Glutamatergic neuron (in vitro differentiated cells): ENCODE data around the gene INPP4B. TPM values are rescaled to one million over a fixed set of nuclear protein-coding genes. Genes with fewer than 3 reads are reported as not detected.

Experiments used
- DNase-seq: peaks from one replicate; pipeline ENCODE4 v3.0.0; 2022
- H3K27ac Mint-ChIP-seq: one replicate; pipeline ENCODE4 v1.8.0; 2020; ENCODE audit warnings: mild to moderate bottlenecking, mixed read lengths, inconsistent platforms; ENCODE audit not compliant: unreplicated experiment
- H3K27me3 Mint-ChIP-seq: one replicate; pipeline ENCODE4 v1.8.0; 2020; ENCODE audit warnings: mild to moderate bottlenecking, moderate library complexity, mixed read lengths, inconsistent platforms; ENCODE audit not compliant: unreplicated experiment
- H3K36me3 Mint-ChIP-seq: one replicate; pipeline ENCODE4 v1.8.0; 2020; ENCODE audit warnings: mild to moderate bottlenecking, mixed read lengths, inconsistent platforms; ENCODE audit not compliant: unreplicated experiment
- H3K4me1 Mint-ChIP-seq: one replicate; pipeline ENCODE4 v1.8.0; 2020; ENCODE audit warnings: mild to moderate bottlenecking, low read depth, mixed read lengths, inconsistent platforms; ENCODE audit not compliant: unreplicated experiment
- H3K4me3 Mint-ChIP-seq: one replicate; pipeline ENCODE4 v1.8.0; 2020; ENCODE audit warnings: mild to moderate bottlenecking, mixed read lengths, inconsistent platforms; ENCODE audit not compliant: unreplicated experiment
- H3K9me3 Mint-ChIP-seq: one replicate; pipeline ENCODE4 v1.8.0; 2020; ENCODE audit warnings: mild to moderate bottlenecking, moderate library complexity, mixed read lengths, inconsistent platforms; ENCODE audit not compliant: unreplicated experiment
- CTCF ChIP-seq: fragments of 200-600 bp; sonication (generic); IDR thresholded peaks from one replicate; pipeline ENCODE4 v1.5.0; 2021; ENCODE audit not compliant: partially characterized antibody, unreplicated experiment
- total RNA-seq: library from RNA; stranded (reverse); fragmentation: NEBNext Ultra II Directional; extraction: Animal tissue kit (Norgen Biotek cat#: 25700); gene quantifications from one replicate; pipeline ENCODE4 v1.2.1, GENCODE V29; 2021; ENCODE audit not compliant: unreplicated experiment

Gene INPP4B
- total RNA-seq, 1 donor from 2014 or later: 2.4 TPM

- H3K9me3 Mint-ChIP-seq: no peaks in the 10 kb centered on the region
- no peaks in the 10 kb centered on the region for H3K36me3 Mint-ChIP-seq
- no peak for TF ChIP-seq CTCF
- no peak for DNase-seq
- H3K27me3 Mint-ChIP-seq: no peaks in the 10 kb centered on the region
- no peaks in the 10 kb centered on the region for H3K4me1 Mint-ChIP-seq
- H3K27ac Mint-ChIP-seq: no peak overlapping the region
- H3K4me3 Mint-ChIP-seq: no peak overlapping the region
These were observed 68.9 kb downstream of the INPP4B start for GRCh38 chr4:142777045-142777743.

- Mint-ChIP-seq H3K36me3 (no peaks in the 10 kb centered on the region), H3K4me3 (no peak overlapping the region), H3K9me3 (no peaks in the 10 kb centered on the region), H3K27me3 (no peaks in the 10 kb centered on the region), H3K4me1 (no peaks in the 10 kb centered on the region), H3K27ac (no peak overlapping the region)
- TF ChIP-seq CTCF: no peak
- DNase-seq: no peak
These were observed 70.1 kb downstream of the INPP4B start for GRCh38 chr4:142776026-142776425.

GRCh38 chr4:142773505-142773904 lies 72.6 kb downstream of the INPP4B start:
- TF ChIP-seq CTCF: no peak
- Mint-ChIP-seq H3K36me3 (no peaks in the 10 kb centered on the region), H3K27me3 (no peaks in the 10 kb centered on the region), H3K4me1 (no peaks in the 10 kb centered on the region), H3K27ac (no peak overlapping the region), H3K4me3 (no peak overlapping the region), H3K9me3 (no peaks in the 10 kb centered on the region)
- no peak for DNase-seq

- no peak for DNase-seq
- H3K4me3 Mint-ChIP-seq: no peak overlapping the region
- no peaks in the 10 kb centered on the region for H3K36me3 Mint-ChIP-seq
- H3K4me1 Mint-ChIP-seq: no peaks in the 10 kb centered on the region
- no peaks in the 10 kb centered on the region for H3K27me3 Mint-ChIP-seq
- no peak overlapping the region for H3K27ac Mint-ChIP-seq
- no peaks in the 10 kb centered on the region for H3K9me3 Mint-ChIP-seq
- no peak for TF ChIP-seq CTCF
These were observed 83.8 kb downstream of the INPP4B start for GRCh38 chr4:142762280-142762679.

- DNase-seq: no peak
- H3K4me3 Mint-ChIP-seq: no peak overlapping the region
- H3K4me1 Mint-ChIP-seq: peaks cover 3% of the 10 kb centered on the region
- H3K27ac Mint-ChIP-seq: no peak overlapping the region
- no peaks in the 10 kb centered on the region for H3K9me3 Mint-ChIP-seq
- TF ChIP-seq CTCF: no peak
- H3K27me3 Mint-ChIP-seq: no peaks in the 10 kb centered on the region
- H3K36me3 Mint-ChIP-seq: no peaks in the 10 kb centered on the region
These were observed 93.8 kb downstream of the INPP4B start for GRCh38 chr4:142752202-142752786.
